Measurements from ENCODE around the gene CHST12.

DNA sequence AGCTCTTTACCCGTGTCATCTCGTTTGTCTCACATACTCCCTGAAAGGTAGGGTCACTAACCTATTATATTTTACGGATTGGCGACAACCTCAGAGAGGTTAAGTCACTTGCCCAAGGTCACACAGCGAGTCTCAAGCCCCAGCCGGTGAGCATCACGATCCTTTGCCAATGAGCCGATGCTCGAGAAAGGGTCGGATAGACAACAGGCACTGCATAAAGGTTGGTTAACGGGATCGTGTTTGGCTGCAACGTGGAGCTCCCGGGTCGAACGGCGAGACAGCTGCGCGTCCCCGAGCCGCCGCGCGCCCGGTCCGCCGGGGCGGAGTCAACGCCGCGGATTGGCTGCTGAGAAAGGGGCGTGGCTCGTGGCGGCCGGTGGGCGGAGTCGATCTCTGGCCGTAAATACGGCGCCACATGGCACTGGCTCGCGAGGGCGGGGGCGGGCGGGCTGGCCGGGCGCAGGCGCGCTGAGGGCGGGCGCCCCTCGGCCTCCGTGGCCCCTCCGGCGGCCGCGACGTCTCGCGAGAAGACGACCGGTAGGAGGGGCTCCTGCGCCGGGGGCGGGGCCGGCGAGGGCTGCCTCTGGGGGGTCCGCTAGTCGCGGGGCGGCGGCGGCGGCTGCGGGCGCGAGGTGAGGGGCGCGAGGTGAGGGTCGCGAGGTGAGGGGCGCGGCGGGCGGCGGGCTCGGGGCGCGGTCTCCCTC is at the start of gene CHST12:
- TF ChIP-seq, protein P1, sequence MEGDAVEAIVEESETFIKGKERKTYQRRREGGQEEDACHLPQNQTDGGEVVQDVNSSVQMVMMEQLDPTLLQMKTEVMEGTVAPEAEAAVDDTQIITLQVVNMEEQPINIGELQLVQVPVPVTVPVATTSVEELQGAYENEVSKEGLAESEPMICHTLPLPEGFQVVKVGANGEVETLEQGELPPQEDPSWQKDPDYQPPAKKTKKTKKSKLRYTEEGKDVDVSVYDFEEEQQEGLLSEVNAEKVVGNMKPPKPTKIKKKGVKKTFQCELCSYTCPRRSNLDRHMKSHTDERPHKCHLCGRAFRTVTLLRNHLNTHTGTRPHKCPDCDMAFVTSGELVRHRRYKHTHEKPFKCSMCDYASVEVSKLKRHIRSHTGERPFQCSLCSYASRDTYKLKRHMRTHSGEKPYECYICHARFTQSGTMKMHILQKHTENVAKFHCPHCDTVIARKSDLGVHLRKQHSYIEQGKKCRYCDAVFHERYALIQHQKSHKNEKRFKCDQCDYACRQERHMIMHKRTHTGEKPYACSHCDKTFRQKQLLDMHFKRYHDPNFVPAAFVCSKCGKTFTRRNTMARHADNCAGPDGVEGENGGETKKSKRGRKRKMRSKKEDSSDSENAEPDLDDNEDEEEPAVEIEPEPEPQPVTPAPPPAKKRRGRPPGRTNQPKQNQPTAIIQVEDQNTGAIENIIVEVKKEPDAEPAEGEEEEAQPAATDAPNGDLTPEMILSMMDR (IDR thresholded peaks at IDR 0.05): no peak
- TF ChIP-seq POLR2AphosphoS5 (IDR thresholded peaks at IDR 0.05): peak in 1 of 2 donors; percentile 42
